Kidney glomerular epithelial cell (primary cell): ENCODE results near the gene TM7SF2.

Experiments used
- DNase-seq: peaks from one replicate; lab custom pipeline; 2025; lab: John Stamatoyannopoulos, UW

The TM7SF2 gene

DNA sequence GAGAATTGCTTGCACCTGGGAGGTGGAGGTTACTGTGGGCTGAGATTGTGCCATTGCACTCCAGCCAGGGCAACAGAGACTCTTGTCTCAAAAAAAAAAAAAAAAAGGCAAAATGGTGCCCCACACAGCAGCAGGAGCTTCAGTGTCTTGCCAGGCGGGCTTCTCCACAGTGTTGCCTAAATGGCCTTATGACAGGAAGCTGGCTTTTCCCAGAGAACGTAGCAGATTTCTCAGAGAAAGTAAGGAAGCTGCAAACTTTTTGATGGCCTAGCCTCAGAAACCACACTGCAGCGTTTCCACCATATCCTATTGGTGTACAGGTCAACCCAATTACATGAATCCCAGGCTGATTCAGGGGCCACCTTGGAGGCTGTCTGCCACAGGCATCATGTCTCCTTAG, 45.7 kb downstream of the TM7SF2 start:
- DNase-seq, result no peak

DNA sequence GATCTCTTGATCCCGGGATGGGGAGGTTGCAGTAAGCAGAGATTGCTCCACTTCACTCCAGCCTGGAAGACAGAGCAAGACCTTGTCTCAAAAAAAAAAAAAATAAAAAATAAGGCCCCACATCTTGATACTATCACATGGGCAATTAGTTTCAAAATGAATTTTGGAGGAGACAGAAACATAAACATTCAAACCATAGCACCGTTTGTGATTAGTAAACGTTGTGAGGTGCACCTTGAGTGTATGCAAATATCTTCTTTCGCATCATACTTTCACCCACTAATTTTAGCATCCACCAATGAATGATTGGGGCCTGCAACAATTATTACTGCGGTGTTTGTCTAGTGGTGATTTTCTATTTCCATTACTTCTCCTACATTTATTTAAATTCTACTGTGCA, 47.3 kb downstream of the TM7SF2 start:
- no peak for DNase-seq

DNA sequence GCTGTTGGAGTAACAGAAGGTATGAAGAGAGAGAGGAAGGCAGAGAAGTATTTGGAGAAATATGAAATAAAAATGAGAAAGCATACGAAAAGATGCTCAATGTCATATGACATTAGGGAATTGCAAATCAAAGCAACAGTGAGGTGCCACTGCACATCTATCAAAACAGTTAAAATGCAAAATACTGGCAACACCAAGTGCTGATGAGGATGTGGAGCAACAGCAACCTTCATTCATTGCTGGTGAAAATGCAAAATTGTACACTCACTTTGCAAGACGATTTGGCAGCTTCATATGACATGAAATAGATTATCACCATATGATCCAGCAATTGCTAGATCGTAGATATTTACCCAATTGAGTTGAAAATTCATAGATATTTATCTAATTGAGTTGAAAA, 49.0 kb downstream of the TM7SF2 start:
- no peak for DNase-seq

DNA sequence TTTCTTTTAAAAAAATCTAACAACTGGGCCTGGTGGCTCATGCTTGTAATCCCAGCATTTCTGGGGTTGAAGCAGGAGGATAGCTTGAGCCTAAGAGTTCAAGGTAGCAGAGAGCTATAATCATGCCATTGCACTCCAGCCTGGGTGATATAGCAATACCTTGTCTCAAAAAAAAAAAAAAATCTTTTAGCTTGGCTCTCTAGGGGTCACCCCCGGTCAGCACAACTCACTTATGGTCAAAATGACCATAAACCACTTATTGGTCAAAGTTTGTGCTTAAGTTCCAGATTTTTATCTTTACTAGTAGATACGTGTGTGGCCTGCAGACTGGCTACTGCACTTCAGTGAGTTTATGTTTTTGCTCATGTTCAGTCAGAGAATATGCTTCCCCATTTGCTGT, 52.0 kb downstream of the TM7SF2 start:
- DNase-seq, result no peak
